Dermis microvascular lymphatic vessel endothelial cell (primary cell): ENCODE measurements around the gene SLC9A7. TPM values are rescaled to one million over a fixed set of nuclear protein-coding genes. Genes with fewer than 3 reads are reported as not detected.
"Not testable (repeated sequence)": the region's sequence is repeated elsewhere in the genome, so short reads cannot be mapped to it uniquely, and the experiment has no call there.

Experiments used
- DNase-seq, 2 donors: peaks; one replicate each; pipeline versions ENCODE4 v3.0.0 to v3.0.0-alpha.2; 2010; ENCODE audit warnings: low read depth in 2 of 2
- total RNA-seq: library from RNA; depleted of rRNA; stranded (reverse); fragments of >200 nt; gene quantifications from 2 replicates; pipeline ENCODE4 v1.2.1, GENCODE V29; 2014

SLC9A7 gene
- total RNA-seq, 1 donor from 2014 or later: 9.0 TPM

- DNase-seq: no peak
Measured at GRCh38 chrX:46754586-46755061, 4.3 kb downstream of the SLC9A7 start.

DNA sequence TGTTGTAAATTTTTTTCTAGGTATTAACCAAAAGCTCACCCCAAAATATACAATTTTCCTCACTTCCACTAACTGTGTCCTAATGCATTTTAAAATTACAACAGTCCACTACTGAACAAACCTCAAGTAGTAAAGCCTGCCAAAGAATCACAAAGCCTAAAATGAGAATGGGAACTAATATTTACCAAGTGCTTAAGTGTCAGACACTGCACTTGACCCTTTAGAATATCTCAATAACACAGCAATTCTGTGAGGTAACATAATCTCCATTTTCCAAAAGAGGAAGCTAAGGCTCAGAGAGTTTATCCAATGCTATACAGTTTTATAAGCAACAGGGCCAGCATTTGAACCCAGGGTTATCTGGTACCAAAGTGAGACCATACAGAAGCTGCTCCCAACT lies 4.9 kb downstream of the SLC9A7 start:
- no peak for DNase-seq

DNA sequence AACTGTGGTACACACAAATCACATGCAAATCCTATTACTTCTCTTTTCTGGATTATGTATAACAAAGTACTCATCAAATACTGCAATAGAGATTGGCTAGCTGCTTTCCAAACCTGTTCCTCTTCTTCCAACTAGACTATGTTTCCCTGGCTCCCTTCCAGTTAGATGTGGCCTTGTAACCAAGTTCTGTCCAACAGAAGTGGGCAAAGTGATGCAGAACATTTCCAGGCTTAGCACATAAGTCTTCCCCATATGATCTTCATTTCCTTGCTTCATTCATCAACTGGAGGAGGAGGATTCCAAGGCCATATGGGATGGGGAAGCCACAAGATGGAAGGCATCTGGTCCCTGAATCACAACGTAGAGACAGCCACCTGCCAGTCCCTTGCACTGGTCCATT lies 8.0 kb downstream of the SLC9A7 start:
- DNase-seq: no peak

GRCh38 chrX:46744009-46744408 lies 14.9 kb downstream of the SLC9A7 start:
- no peak for DNase-seq

DNA sequence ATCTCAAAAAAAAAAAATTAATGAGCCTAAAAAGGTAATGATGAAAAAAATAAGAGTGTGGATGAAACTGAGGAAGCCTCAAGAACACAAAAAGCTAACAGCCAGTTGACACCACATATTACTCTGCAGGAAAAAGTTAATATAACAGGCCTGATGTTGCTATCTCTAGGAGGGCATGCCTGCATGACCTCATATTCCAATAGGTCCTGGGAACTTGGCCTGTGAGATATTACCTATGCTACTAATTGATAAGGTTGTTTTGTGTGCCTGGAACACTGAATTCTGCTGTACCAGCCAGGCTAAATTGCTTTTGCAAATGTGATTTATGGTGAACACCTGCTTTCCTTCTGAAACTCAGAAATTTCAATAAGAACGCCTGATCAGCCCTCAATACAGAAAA lies 15.9 kb downstream of the SLC9A7 start:
- no peak for DNase-seq

GRCh38 chrX:46739736-46740135 lies 19.2 kb downstream of the SLC9A7 start:
- no peak for DNase-seq

- no peak for DNase-seq
Measured at GRCh38 chrX:46737462-46737861, 21.5 kb downstream of the SLC9A7 start.

- DNase-seq: no peak
Measured at GRCh38 chrX:46737041-46737440, 21.9 kb downstream of the SLC9A7 start.

- no peak for DNase-seq
Measured at GRCh38 chrX:46735622-46736021, 23.3 kb downstream of the SLC9A7 start.

GRCh38 chrX:46733226-46733625 lies 25.7 kb downstream of the SLC9A7 start:
- DNase-seq: peak in 1 of 2 donors; percentile 3

DNA sequence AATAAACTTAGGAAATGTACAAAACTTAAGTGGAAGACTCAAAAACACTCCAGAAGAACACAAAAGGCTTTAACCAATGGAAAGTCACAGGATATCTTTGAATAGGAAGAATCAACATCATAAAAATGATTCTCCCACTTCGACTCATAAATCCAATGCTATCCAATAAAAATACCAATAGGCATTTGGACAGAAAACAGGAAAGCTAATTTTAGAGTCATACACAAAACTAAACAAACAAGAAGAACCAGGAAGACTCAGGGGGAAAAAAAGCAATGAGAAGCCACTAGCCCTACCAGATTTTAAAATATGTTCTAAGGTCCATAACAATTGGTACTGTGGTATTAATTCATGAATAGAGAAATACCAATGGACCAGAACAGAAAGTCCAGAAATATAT lies 28.2 kb downstream of the SLC9A7 start:
- no peak for DNase-seq

DNA sequence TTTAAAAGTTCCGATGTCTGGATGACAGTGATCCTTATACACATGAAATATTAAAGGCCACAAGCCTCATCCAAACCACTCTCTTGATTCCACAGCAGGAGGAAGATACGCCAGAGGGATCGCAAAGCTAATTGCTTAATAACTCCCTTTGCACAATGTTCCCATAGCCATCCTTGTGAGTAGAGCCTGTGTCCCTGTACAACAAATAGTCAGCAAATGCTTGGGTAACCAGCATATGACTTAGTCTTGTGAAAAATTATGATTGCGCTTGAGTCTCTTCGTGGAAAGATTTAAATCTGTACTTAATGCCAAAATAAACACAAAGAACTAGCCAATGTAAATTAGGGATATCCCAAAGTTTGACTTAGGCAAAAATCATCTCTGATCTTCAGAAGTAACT lies 31.5 kb downstream of the SLC9A7 start:
- no peak for DNase-seq

DNA sequence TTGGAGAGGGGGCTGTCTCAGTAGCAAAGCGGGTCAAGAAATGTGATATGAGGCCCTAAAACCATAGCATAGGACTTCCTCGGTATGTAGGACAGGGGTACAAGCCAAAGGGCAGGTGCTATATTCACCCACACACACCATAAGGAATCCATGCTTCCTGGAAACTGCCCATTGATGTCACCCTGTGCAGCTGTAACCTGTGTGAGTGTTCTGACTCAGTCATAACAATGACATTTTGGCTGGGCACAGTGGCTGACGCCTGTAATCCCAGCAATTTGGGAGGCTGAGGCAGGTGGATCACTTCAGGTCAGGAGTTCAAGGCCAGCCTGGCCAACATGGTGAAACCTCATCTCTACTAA lies 35.4 kb downstream of the SLC9A7 start:
- DNase-seq: not testable (repeated sequence)

DNA sequence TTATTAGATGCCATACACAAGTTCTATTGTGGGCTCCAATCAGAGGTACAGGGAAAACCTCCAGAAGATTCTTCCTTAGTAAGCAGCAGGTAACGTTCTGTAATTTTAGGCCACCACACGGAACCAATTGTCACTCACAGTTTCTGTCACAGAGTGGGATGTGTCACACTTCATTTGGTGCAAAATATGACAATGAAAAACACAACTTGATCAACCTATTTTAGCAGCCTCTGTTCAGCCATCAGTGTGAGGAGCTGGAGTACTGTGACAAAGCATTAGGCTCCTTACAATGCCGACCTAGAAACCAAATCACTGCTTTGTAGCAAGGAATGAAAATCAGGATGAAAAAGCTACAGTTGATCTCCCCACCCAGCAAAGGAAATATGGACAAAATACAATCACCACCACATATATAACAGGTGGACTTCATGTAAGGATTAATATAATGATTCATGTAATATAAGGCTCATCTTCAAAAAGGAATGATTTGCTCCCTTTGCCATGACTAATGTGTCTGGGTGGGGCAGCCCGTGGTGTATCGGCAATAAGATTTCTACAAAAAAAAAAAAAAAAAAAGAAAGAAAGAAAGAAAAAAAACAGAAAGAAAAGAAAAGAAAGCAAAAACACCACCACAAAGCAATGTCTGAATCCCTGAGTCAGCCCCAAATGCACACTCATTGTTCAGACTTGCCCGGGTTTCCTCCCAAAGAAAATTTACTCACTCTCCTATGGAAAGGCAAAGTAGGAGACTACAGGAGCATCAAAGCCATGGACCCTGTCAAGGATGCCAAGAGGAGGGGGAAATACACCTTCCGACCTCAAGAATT lies 36.0 kb downstream of the SLC9A7 start:
- no peak for DNase-seq

DNA sequence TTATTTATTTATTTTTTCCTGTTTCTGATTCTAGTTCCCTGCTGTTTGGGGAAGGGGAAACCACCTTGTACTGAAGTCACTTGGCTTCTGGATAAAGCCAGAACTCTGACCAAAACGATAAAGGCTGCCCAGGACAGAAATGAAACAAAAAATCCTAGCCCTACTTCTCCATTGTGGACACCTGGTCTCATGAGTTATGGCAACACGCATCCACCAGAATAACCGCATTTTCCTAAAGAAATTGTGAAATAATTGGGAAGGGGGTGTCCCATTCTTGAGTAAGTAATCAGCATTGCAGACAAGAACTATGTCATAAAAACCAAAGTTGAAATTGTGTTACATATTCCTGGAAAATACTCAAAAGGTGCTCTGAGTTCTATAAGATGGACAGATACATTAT lies 42.1 kb downstream of the SLC9A7 start:
- no peak for DNase-seq

DNA sequence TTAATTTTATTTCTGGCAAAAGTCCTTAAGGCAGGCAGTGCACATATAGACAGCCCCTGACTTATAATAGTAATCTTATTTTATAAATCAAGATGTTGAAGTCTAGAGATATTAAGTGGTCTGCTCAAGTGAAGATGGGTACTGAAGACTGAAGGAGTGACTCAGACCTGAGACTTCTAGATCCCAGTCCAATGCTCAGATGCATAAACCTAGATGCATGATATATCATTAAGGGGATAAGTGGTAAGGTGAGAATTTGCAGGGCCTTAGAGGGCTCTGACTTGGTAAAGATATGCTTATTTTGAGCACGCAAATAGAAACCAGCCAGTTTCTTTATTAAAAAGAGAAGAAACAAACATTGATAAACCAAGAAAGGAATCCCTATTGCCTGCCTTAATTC lies 42.9 kb downstream of the SLC9A7 start:
- DNase-seq: no peak

DNA sequence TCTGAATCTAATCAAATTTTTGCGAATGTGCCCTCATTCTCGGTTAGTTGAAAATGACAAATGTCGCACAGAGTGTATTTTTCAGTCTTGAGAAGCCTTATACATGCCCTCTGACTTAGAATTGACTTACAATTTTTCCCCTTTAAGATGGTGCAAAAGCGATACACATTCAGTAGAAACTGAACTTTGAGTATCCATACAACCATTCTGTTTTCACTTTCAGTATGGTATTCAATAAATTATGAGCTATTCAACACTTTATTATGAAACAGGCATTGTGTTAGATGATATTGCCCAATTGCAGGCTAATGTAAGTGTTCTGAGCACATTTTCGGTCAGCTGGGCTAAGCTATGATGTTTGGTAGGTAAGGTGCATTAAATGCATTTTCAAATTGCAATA lies 43.4 kb downstream of the SLC9A7 start:
- no peak for DNase-seq

DNA sequence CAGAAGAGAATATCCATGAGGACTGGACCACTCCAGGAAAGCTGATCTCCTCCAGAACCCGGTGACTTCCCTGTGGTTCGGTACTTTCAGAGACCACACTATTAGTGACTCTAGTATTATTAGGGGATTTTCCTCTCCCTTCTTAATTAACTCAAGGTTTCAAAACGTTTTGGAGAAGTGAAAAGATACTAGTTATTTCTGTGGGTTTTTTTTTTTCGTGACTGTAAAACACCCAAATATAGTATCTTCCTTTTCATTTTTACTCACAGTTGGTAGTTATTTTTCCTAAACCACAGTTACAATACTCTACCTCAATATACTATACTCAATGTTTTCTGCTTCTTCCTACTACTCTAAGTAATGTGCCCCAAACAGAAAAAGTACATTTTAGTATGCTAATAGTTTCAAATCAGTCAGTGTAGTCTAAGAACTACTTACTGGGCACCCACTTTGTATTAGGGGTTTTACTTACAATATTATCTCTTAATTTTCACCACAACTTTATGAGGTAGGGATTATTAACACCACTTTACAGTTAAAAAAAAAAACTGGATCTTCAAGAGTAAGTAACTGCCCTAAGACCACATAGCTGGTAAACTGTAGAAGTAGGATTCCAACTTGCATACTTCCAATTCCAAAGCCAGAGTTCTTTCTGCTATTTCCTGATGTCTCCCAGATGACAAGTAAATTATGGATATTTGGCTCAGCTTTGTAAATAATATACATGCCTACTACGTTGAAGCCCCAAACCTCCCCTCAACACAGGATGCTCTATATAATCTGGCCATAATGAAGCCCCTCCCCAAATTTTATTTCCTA lies 45.0 kb downstream of the SLC9A7 start:
- DNase-seq: no peak

GRCh38 chrX:46712764-46713163 lies 46.2 kb downstream of the SLC9A7 start:
- no peak for DNase-seq

GRCh38 chrX:46710927-46711623 lies 47.8 kb downstream of the SLC9A7 start:
- DNase-seq: no peak

DNA sequence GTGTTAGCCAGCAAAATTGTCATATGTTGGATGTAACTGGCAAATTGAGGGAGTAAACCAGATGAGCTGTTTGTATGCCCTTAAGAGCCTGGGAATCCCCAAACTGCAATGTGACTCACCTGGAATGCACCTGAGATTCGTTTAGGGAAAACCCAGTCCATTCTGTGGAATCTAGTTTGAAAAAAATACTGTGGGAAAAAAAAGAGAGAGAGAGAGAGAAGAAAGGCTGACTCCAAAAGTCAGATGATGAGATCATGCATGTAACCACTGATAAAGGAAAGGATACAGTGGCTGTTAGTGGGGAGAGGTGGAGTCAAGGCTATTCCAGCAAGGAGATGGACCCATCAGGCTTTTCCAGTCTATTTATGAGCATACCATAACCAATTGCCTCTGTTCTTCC lies 48.5 kb downstream of the SLC9A7 start:
- no peak for DNase-seq

DNA sequence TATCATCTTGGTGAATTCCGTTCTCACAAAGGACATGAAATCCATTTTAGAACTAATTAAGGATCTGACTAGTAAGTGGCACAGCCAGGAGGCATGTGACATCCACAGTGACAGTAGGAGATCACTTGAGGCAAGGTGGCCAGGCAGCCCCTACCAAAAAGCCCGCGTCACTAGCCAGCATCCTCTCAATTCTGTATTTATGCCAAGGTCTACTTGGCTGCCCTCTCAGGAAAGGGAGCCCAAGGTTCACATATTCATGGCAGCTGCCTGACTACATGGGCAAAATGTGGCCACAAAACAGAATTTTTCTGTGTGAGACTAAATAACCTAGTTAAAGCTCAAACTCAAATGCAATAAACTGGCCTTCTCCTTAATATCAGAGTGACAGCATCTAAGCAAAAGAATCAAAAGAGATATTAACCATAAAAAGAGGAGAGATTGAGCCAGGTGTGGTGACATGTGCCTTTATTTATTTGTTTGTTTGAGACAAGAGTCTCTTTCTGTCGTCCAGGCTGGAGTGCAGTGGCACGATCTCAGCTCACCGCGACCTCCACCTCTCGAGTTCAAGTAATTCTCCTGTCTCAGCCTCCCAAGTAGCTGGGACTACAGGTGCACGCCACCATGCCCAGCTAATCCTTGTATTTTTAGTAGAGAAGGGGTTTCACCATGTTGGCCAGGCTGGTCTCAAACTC lies 51.5 kb downstream of the SLC9A7 start:
- no peak for DNase-seq
